Stimulated activated CD8-positive, alpha-beta memory T cell treated with anti-CD3 and anti-CD28 coated beads, Interleukin-12 subunit alpha, Interleukin-12 subunit beta, amount 100 ng/mL, for 1 hour (primary cell): ENCODE measurements around the gene KCNQ2.

Experiments
- DNase-seq: peaks from one replicate; pipeline ENCODE4 v3.0.0-alpha.2; 2020; ENCODE audit warnings: low read depth

KCNQ2 gene

GRCh38 chr20:63471002-63471716 lies 1.3 kb downstream of the KCNQ2 start:
- DNase-seq: no peak

- DNase-seq: no peak
Observed at GRCh38 chr20:63470410-63470809, 2.0 kb downstream of the KCNQ2 start.

- DNase-seq: no peak
Observed at GRCh38 chr20:63469713-63470101, 2.7 kb downstream of the KCNQ2 start.

GRCh38 chr20:63469019-63469712 lies 3.3 kb downstream of the KCNQ2 start:
- DNase-seq: no peak

GRCh38 chr20:63468421-63468820 lies 4.0 kb downstream of the KCNQ2 start:
- no peak for DNase-seq

GRCh38 chr20:63467294-63468083 lies 5.0 kb downstream of the KCNQ2 start:
- no peak for DNase-seq

GRCh38 chr20:63466861-63467260 lies 5.6 kb downstream of the KCNQ2 start:
- DNase-seq: no peak

GRCh38 chr20:63466250-63466825 lies 6.1 kb downstream of the KCNQ2 start:
- no peak for DNase-seq

GRCh38 chr20:63465380-63466249 lies 6.8 kb downstream of the KCNQ2 start:
- DNase-seq: no peak

- no peak for DNase-seq
Observed at GRCh38 chr20:63464289-63464635, 8.2 kb downstream of the KCNQ2 start.

- no peak for DNase-seq
Observed at GRCh38 chr20:63463400-63464288, 8.8 kb downstream of the KCNQ2 start.

GRCh38 chr20:63462244-63462643 lies 10.2 kb downstream of the KCNQ2 start:
- no peak for DNase-seq

GRCh38 chr20:63461104-63461763 lies 11.2 kb downstream of the KCNQ2 start:
- DNase-seq: no peak

GRCh38 chr20:63459070-63459380 lies 13.4 kb downstream of the KCNQ2 start:
- DNase-seq: no peak

- no peak for DNase-seq
Observed at GRCh38 chr20:63458170-63459069, 14.0 kb downstream of the KCNQ2 start.

- DNase-seq: no peak
Observed at GRCh38 chr20:63457737-63458136, 14.7 kb downstream of the KCNQ2 start.

GRCh38 chr20:63456429-63457284 lies 15.8 kb downstream of the KCNQ2 start:
- DNase-seq: no peak

- DNase-seq: no peak
Observed at GRCh38 chr20:63455568-63455859, 16.9 kb downstream of the KCNQ2 start.
